Activated CD4-positive, alpha-beta T cell treated with anti-CD3 and anti-CD28 coated beads for 36 hours (primary cell): ENCODE measurements around the gene TMCC3. TPM values are rescaled to one million over a fixed set of nuclear protein-coding genes. Genes with fewer than 3 reads are reported as not detected.
"Not testable (repeated sequence)": the region's sequence is repeated elsewhere in the genome, so short reads cannot be mapped to it uniquely, and the experiment has no call there.

Experiments used
- ATAC-seq: fragments of 200-7000 bp; cut with Tn5 transposase; one replicate; pipeline ENCODE4 v1.10.0; 2021; ENCODE audit warnings: mild to moderate bottlenecking, moderate library complexity
- CTCF ChIA-PET: fragments of 350-600 bp; sonication (Branson Sonifier 250); formaldehyde crosslinking; loops from one replicate; lab custom pipeline; 2021; ENCODE audit warnings: antibody characterized with exemption; lab: Charles Lee
- POLR2A ChIA-PET: fragments of 350-600 bp; sonication (Branson Sonifier 250); formaldehyde crosslinking; loops from one replicate; lab custom pipeline; 2021; ENCODE audit warnings: antibody characterized with exemption, inconsistent platforms; lab: Charles Lee
- DNase-seq: peaks from one replicate; pipeline ENCODE4 v3.0.0-alpha.2; 2020
- H3K27ac Mint-ChIP-seq: one replicate; pipeline ENCODE4 v1.8.0; 2021; ENCODE audit warnings: mixed read lengths
- H3K27me3 Mint-ChIP-seq: one replicate; pipeline ENCODE4 v1.8.0; 2021; ENCODE audit warnings: mixed read lengths
- H3K36me3 Mint-ChIP-seq: one replicate; pipeline ENCODE4 v1.8.0; 2021; ENCODE audit warnings: low read depth, mixed read lengths
- H3K4me1 Mint-ChIP-seq: one replicate; pipeline ENCODE4 v1.8.0; 2021; ENCODE audit warnings: mixed read lengths
- H3K4me3 Mint-ChIP-seq: one replicate; pipeline ENCODE4 v1.8.0; 2021; ENCODE audit warnings: mild to moderate bottlenecking, moderate library complexity, mixed read lengths
- H3K9me3 Mint-ChIP-seq: one replicate; pipeline ENCODE4 v1.8.0; 2021; ENCODE audit warnings: low read depth, mixed read lengths
- intact Hi-C, 2 experiments: fragments of 100-400 bp; cut with DNase I in 1 of 2; cut with micrococcal nuclease in 1 of 2; formaldehyde crosslinking; loops; one replicate each; pipeline versions ENCODE4 v1.14.2 to v1.15.1; 2022 to 2024; cut with DNase I, micrococcal nuclease
- total RNA-seq, 2 experiments: library from RNA; stranded (reverse); gene quantifications; one replicate each; pipeline ENCODE4 v1.2.3, GENCODE V29; 2021

TMCC3 gene
- total RNA-seq, 2 experiments from 2014 or later: 0.05 to 0.16 TPM

DNA sequence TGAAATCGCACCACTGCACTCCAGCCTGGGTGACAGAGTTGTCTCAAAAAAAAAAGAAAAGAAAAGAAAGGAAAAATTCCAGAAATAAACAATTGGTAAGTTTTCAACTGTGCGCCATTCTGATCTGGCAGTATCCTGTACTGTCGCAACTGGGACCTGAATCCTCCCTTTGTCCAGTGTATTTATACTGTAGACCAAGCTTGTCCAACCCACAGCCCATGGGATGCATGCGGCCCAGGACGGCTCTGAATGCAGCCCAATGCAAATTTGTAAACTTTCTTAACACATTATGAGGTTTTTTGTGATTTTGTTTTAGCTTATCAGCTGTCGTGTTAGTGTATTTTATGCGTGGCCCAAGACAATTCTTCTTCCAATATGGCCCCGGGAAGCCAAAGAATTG, 84.7 kb downstream of the TMCC3 start:
- CTCF ChIA-PET: no interaction called here
- ATAC-seq (no peak), DNase-seq (no peak)
- H3K4me1 Mint-ChIP-seq: peaks cover 12% of the 10 kb centered on the region
- peaks cover 14% of the 10 kb centered on the region for H3K27me3 Mint-ChIP-seq
- no peaks in the 10 kb centered on the region for H3K36me3 Mint-ChIP-seq
- intact Hi-C loops: no loop called here
- no peak overlapping the region for H3K4me3 Mint-ChIP-seq
- POLR2A ChIA-PET: interaction anchor here (0.6 kb wide), 1 partner anchor 323 kb away, joined by 7 read pairs; no protein-coding TSS in a partner anchor
- H3K9me3 Mint-ChIP-seq: no peaks in the 10 kb centered on the region
- no peak overlapping the region for H3K27ac Mint-ChIP-seq

DNA sequence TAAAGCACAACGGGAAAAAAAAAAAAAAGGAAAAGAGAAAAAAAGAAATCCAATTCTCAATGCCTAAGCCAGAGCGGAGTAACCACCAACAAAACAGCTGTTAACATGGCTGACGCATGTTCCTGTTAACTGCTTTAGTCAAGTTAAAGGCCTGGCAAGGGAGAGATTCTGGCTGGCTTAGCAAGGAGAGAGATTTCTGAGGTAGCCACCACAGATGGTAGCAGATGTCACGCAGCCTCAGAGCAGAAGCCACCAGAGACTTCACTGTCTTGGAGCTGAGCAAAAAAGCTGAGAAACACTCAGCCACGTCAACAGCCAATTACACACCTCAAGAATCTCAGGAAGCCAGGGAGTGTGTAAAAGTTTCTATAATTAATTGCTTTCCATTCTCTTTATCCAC, 87.1 kb downstream of the TMCC3 start:
- no peaks in the 10 kb centered on the region for H3K9me3 Mint-ChIP-seq
- ChIA-PET POLR2A (no interaction called here), CTCF (interaction anchor here (0.6 kb wide), 1 partner anchor 100 kb away, joined by 3 read pairs; no protein-coding TSS in a partner anchor)
- no peaks in the 10 kb centered on the region for H3K36me3 Mint-ChIP-seq
- H3K4me3 Mint-ChIP-seq: no peak overlapping the region
- no peak for ATAC-seq
- peaks cover 17% of the 10 kb centered on the region for H3K4me1 Mint-ChIP-seq
- no peak for DNase-seq
- intact Hi-C loops: no loop called here
- peaks cover 26% of the 10 kb centered on the region for H3K27me3 Mint-ChIP-seq
- H3K27ac Mint-ChIP-seq: no peak overlapping the region

DNA sequence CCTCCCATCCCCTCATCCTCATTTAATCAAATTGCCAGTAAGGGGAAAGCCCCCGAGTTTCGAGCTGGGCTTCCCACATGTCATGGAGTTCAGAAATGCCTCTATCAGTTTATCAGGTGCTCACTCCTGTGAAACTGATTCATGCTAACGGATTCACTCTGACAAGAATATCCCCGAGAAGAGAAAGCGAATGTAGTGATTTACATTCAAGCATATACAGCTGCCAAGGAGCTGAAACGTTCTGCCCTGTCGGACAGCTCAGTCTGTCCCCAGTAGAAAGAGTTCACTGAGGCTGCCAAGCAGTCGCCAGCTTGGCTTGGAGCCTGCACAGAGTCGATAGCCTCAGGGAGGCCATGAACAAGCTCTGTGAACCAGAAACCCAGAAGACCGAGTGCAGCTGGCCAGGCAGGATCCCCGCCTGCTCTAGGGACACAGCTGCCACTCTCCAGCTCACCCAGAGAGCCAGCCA, 88.4 kb downstream of the TMCC3 start:
- Mint-ChIP-seq H3K27me3 (peaks cover 26% of the 10 kb centered on the region), H3K9me3 (no peaks in the 10 kb centered on the region), H3K4me1 (peaks cover 11% of the 10 kb centered on the region), H3K36me3 (no peaks in the 10 kb centered on the region), H3K27ac (no peak overlapping the region), H3K4me3 (no peak overlapping the region)
- DNase-seq: peak; percentile 10
- intact Hi-C loops: no loop called here
- ChIA-PET POLR2A (no interaction called here), CTCF (interaction anchor here (0.6 kb wide), 3 partner anchors 183 to 447 kb away, joined by 3 read pairs; no protein-coding TSS in a partner anchor)
- peak; percentile 55 for ATAC-seq

DNA sequence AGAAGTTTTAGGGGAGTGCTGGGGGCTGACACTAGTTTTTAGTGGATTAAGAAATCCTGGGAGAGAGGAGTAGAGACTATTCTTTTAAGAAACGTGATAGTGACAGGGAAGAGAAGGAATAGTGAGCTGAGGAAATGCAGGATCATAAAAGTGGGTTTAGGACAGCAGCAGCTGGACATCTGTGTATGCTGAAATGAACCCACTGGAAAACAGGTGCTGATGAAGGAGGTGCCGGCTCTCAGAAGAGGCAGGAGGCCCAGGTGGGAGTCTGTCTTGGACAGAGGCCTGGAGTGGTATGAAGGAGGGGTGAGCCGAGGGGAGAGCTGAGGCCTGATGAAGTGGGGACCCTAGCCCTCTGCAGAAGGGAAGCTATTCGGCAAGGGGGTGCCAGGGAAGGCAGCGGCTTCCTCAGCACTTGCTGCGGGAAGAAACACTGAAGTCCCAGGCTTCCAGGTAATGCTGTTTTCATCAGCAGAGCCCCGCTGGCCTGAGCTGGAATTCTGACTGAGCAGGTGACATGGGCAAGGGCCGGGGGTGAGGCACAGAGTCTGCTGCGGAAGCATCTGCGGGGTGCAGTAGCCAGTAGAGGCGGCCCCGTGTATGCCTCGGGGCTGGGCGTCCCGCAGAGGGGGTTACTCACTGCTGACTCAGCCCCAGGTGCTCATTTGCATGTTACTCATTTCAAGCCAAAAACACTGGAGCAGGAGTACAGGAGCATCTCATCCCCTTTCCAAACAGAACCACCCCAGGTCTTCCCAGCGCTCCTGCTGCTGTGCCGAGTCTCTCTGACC, 89.7 kb downstream of the TMCC3 start:
- ATAC-seq (peak; percentile 91), DNase-seq (peak; percentile 61)
- H3K4me3 Mint-ChIP-seq: no peak overlapping the region
- H3K4me1 Mint-ChIP-seq: peaks cover 8% of the 10 kb centered on the region
- POLR2A ChIA-PET: no interaction called here
- no peaks in the 10 kb centered on the region for H3K36me3 Mint-ChIP-seq
- H3K27ac Mint-ChIP-seq: no peak overlapping the region
- no peaks in the 10 kb centered on the region for H3K9me3 Mint-ChIP-seq
- intact Hi-C loops: no loop called here
- H3K27me3 Mint-ChIP-seq: peaks cover 25% of the 10 kb centered on the region
- CTCF ChIA-PET: interaction anchor here (0.6 kb wide), 1 partner anchor 679 kb away, joined by 3 read pairs; no protein-coding TSS in a partner anchor

DNA sequence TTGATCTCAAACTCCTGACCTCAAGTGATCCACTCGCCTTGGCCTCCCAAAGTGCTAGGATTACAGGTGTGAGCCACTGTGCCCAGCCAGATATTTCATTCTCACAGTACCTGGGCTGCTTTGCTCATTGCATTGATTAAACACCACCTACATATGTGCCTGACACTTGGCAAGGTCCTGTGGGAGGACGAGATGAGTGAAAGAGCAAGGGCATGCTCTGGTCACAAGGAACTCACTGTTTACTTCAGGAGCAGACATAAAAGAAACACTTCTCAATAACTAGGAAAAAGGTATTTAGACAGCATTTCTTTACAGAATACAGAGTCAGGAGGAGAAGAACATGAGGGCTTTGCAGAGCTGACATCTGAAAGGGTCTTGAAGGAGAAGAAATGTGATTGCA, 91.7 kb downstream of the TMCC3 start:
- H3K4me1 Mint-ChIP-seq: peaks cover 8% of the 10 kb centered on the region
- no peaks in the 10 kb centered on the region for H3K36me3 Mint-ChIP-seq
- H3K4me3 Mint-ChIP-seq: no peak overlapping the region
- H3K27me3 Mint-ChIP-seq: peaks cover 25% of the 10 kb centered on the region
- ChIA-PET CTCF (interaction anchor here (0.6 kb wide), 1 partner anchor 515 kb away, joined by 3 read pairs; the partner anchor contains the start of gene NR2C1), POLR2A (no interaction called here)
- DNase-seq (no peak), ATAC-seq (no peak)
- no peak overlapping the region for H3K27ac Mint-ChIP-seq
- intact Hi-C loops: no loop called here
- H3K9me3 Mint-ChIP-seq: no peaks in the 10 kb centered on the region

DNA sequence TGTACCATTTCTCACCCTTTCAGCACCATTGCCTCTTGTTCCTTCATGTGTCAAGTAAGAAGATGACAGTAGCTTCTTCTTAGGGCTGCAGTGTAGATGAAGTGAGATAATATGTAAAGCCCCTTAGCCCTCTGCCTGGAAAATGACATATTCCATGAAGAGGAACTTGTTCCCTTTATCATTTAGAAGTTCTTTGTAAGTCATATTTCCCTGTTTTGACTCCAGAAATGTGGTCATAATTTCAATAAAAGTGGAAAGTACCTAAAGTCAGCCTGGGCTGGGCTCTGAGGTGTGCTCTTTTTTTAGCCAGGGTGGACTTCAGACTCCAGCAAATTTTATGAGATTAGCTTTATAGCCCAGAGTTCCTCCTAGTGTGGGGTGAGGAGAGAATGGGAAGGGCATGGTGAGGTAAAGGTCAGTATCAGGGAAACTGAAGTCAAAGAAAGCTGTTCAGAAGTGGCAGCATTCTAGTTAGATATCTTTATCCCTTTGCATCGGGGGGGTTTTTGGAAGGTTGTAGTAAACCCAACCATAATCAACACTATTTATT, 92.5 kb downstream of the TMCC3 start:
- ChIA-PET CTCF (no interaction called here), POLR2A (no interaction called here)
- Mint-ChIP-seq H3K4me1 (peaks cover 8% of the 10 kb centered on the region), H3K27me3 (peaks cover 25% of the 10 kb centered on the region), H3K36me3 (no peaks in the 10 kb centered on the region), H3K9me3 (no peaks in the 10 kb centered on the region), H3K4me3 (no peak overlapping the region), H3K27ac (no peak overlapping the region)
- no peak for ATAC-seq
- intact Hi-C loops: no loop called here
- no peak for DNase-seq

DNA sequence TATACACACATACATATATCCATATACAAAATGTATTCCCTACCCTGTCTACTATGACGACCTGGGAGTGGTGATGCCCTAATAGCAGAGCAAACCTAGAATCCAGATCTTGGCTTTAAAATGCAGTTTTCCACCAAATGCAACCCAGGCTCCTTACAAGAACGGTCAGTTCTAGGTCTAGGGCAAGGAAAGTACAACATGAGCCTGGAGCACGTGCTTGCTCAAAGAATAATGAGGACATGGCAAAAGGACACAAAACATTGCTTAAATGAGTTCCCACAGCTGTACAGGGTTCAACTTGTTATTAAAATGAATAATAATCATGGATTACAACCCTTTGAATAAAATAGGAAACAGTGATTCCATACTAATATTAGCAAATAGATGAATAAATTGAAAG, 94.7 kb downstream of the TMCC3 start:
- H3K4me1 Mint-ChIP-seq: peaks cover 4% of the 10 kb centered on the region
- CTCF ChIA-PET: no interaction called here
- ATAC-seq: no peak
- intact Hi-C loops: no loop called here
- H3K27ac Mint-ChIP-seq: no peak overlapping the region
- no peak overlapping the region for H3K4me3 Mint-ChIP-seq
- no peak for DNase-seq
- no peaks in the 10 kb centered on the region for H3K9me3 Mint-ChIP-seq
- H3K36me3 Mint-ChIP-seq: no peaks in the 10 kb centered on the region
- peaks cover 25% of the 10 kb centered on the region for H3K27me3 Mint-ChIP-seq
- POLR2A ChIA-PET: no interaction called here

DNA sequence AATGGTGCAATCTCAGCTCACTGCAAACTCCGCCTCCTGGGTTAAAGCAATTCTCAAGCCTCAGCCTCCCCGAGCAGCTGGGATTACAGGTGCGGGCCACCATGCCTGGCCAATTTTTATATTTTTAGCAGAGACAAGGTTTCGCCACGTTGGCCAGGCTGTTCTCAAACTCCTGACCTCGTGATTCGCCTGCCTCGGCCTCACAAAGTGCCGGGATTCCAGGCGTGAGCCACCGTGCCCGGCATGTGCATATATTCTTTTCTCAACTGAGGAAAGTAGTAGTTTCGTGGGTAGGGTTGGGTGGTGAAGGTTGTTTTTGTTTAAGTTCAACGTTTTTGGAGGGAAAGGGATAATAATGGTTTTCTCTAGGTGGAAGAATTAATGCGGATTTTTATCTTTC, 96.5 kb downstream of the TMCC3 start:
- ATAC-seq (no peak), DNase-seq (no peak)
- intact Hi-C loops: no loop called here
- Mint-ChIP-seq H3K36me3 (no peaks in the 10 kb centered on the region), H3K9me3 (no peaks in the 10 kb centered on the region), H3K27me3 (peaks cover 13% of the 10 kb centered on the region), H3K4me3 (no peak overlapping the region), H3K27ac (no peak overlapping the region), H3K4me1 (no peaks in the 10 kb centered on the region)
- CTCF ChIA-PET: no interaction called here
- POLR2A ChIA-PET: no interaction called here

DNA sequence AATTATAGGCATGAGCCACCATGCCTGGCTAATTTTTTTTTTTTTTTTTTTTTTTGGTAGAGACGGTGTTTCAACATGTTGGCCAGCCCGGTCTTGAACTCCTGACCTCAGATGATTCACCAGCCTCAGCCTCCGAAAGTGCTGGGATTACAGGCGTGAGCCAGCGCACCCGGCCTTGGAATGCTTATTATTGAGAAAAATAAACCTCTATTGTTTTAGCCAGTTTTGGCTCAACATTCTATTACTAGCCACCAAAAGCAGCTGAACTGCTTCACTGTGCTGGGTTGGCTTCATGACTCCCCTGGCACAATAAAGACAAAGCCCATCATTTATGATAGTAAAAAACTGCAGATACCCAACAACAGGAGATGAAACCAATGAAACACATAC, 97.2 kb downstream of the TMCC3 start:
- Mint-ChIP-seq H3K4me1 (no peaks in the 10 kb centered on the region), H3K9me3 (peaks cover 5% of the 10 kb centered on the region), H3K27me3 (peaks cover 9% of the 10 kb centered on the region), H3K4me3 (no peak overlapping the region), H3K36me3 (no peaks in the 10 kb centered on the region), H3K27ac (no peak overlapping the region)
- CTCF ChIA-PET: no interaction called here
- POLR2A ChIA-PET: no interaction called here
- DNase-seq (no peak), ATAC-seq (no peak)
- intact Hi-C loops: no loop called here

DNA sequence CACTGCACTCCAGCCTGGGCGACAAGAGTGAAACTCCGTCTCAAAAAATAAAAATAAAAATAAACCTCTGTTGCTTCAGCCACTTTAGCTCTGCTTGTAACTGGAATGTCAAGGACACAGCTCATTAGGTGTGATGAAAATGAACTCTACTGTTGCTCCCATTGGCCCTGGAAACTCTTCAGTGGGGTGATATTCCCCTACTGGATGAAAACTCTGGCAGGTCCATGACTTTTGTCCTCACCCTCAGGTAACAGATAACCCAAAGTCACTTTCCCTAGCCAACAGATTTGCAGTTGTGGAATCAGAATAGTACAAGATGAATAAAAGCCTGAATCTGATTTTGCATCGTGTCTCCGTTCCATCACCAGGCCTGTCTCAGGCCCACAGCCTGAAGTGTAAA, 98.5 kb downstream of the TMCC3 start:
- POLR2A ChIA-PET: no interaction called here

DNA sequence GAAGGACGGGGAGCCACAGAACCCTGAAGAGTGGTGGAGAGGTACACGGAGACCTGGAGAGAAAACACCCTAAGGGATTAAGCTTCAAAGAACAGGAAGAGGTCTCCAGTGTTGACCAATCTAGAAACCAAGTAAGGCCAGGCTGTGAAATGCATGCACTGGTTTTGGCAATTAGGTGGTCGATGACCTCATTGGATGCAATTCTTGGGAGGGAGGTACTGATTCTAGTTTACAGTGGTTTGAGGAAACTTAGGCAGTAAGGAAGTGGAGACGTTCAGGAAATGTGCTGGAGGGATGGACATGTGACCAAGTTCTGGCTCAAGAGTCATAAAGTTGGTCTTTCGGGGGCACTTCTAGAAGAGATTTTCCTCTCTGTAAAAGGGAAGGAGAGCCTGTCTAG, 99.4 kb downstream of the TMCC3 start:
- Mint-ChIP-seq H3K9me3 (peaks cover 24% of the 10 kb centered on the region), H3K27ac (no peak overlapping the region), H3K4me1 (no peaks in the 10 kb centered on the region), H3K27me3 (peaks cover 3% of the 10 kb centered on the region), H3K4me3 (no peak overlapping the region), H3K36me3 (peaks cover 8% of the 10 kb centered on the region)
- ChIA-PET CTCF (no interaction called here), POLR2A (no interaction called here)
- DNase-seq (no peak), ATAC-seq (no peak)
- intact Hi-C loops: no loop called here

More for the DNA sequence above, 98.5 kb downstream of the TMCC3 start:
- Mint-ChIP-seq H3K4me1 (no peaks in the 10 kb centered on the region), H3K27ac (no peak overlapping the region), H3K9me3 (peaks cover 17% of the 10 kb centered on the region), H3K36me3 (peaks cover 8% of the 10 kb centered on the region), H3K4me3 (no peak overlapping the region), H3K27me3 (peaks cover 6% of the 10 kb centered on the region)
- intact Hi-C loops: no loop called here
- DNase-seq: no peak
- ATAC-seq: no peak
- CTCF ChIA-PET: no interaction called here

DNA sequence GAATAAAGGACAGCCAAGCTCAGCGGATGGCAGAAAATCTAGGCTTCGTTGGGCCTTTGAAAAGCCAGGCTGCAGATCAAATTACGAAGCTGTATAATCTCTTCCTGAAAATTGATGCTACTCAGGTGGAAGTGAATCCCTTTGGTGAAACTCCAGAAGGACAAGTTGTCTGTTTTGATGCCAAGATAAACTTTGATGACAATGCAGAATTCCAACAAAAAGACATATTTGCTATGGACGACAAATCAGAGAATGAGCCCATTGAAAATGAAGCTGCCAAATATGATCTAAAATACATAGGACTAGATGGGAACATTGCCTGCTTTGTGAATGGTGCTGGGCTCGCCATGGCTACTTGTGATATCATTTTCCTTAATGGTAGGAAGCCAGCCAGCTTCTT, 101.5 kb downstream of the TMCC3 start:
- peaks cover 30% of the 10 kb centered on the region for H3K9me3 Mint-ChIP-seq
- H3K27me3 Mint-ChIP-seq, intact Hi-C loops, H3K4me1 Mint-ChIP-seq, H3K27ac Mint-ChIP-seq, H3K36me3 Mint-ChIP-seq, H3K4me3 Mint-ChIP-seq, ATAC-seq, DNase-seq: not testable (repeated sequence)
- ChIA-PET POLR2A (interaction anchor here (0.6 kb wide), 1 partner anchor 279 kb away, joined by 3 read pairs; no protein-coding TSS in a partner anchor), CTCF (interaction anchor here (0.7 kb wide), 1 partner anchor 186 kb away, joined by 3 read pairs; no protein-coding TSS in a partner anchor)
